ENCODE data around the gene GRIA4.

Gene GRIA4

GRCh38 chr11:105609341-105609781 lies 512 bp upstream of the GRIA4 start:
- H2BK15ac ChIP-seq (replicated peaks; ENCODE audit: low read depth) = no peak overlapping the region
- H2AK5ac ChIP-seq (ENCODE audit: low read length) = no peak overlapping the region
- no peak overlapping the region for H3K56ac ChIP-seq (ENCODE audit: low read length)
- no peak overlapping the region for H3K27ac ChIP-seq (ENCODE audit: low read depth, low read length)
- H2BK120ac ChIP-seq (ENCODE audit: low read depth, low read length) = no peak overlapping the region
- no peaks in the 10 kb centered on the region for H3K27me3 ChIP-seq (ENCODE audit: insufficient read depth, low read length, poor library complexity)
- no peak overlapping the region for H3K4me3 ChIP-seq (ENCODE audit: low read length)
- peak overlapping the region; percentile 6 for H3K4me2 ChIP-seq (ENCODE audit: low read length)
- H2BK5ac ChIP-seq (ENCODE audit: low read length) = no peak overlapping the region
- no peak overlapping the region for H3K23ac ChIP-seq (ENCODE audit: low read length)
- H3K4me1 ChIP-seq (ENCODE audit: control insufficient read depth, low read depth, low read length) = no peaks in the 10 kb centered on the region
- no peaks in the 10 kb centered on the region for H3K79me1 ChIP-seq (ENCODE audit: low read length)
- H3K79me2 ChIP-seq (ENCODE audit: control insufficient read depth, insufficient read depth, low read length) = no peaks in the 10 kb centered on the region
- no peak overlapping the region for H3K4ac ChIP-seq (ENCODE audit: low read depth, low read length)
- no peak overlapping the region for H3K18ac ChIP-seq (ENCODE audit: low read length)
- DNase-seq = peak; percentile 58
- no peaks in the 10 kb centered on the region for H3K36me3 ChIP-seq (ENCODE audit: control insufficient read depth, insufficient read depth, low read length)
- no peak overlapping the region for H4K5ac ChIP-seq (ENCODE audit: low read length)
- no peak overlapping the region for H4K8ac ChIP-seq (ENCODE audit: low read depth, low read length)
- H3K9ac ChIP-seq (ENCODE audit: low read length) = no peak overlapping the region
- no CpG with 5 or more reads among the region's 7 CpGs for WGBS (ENCODE audit: extremely low coverage, insufficient coverage, low lambda C conversion rate)

- Histone ChIP-seq H2AK5ac (ENCODE audit: low read length) (no peak overlapping the region), H3K56ac (ENCODE audit: low read length) (peak overlapping the region; percentile 54), H3K79me2 (ENCODE audit: control insufficient read depth, insufficient read depth, low read length) (no peaks in the 10 kb centered on the region), H3K4me1 (ENCODE audit: control insufficient read depth, low read depth, low read length) (no peaks in the 10 kb centered on the region), H3K27ac (ENCODE audit: low read depth, low read length) (no peak overlapping the region), H3K9ac (ENCODE audit: low read length) (peak overlapping the region; percentile 45), H2BK15ac (replicated peaks; ENCODE audit: low read depth) (no peak overlapping the region), H3K4ac (ENCODE audit: low read depth, low read length) (no peak overlapping the region), H4K8ac (ENCODE audit: low read depth, low read length) (no peak overlapping the region), H3K4me3 (ENCODE audit: low read length) (peak overlapping the region; percentile 48), H2BK5ac (ENCODE audit: low read length) (no peak overlapping the region), H3K4me2 (ENCODE audit: low read length) (peak overlapping the region; percentile 90), H3K36me3 (ENCODE audit: control insufficient read depth, insufficient read depth, low read length) (no peaks in the 10 kb centered on the region), H3K23ac (ENCODE audit: low read length) (no peak overlapping the region), H2BK120ac (ENCODE audit: low read depth, low read length) (no peak overlapping the region), H3K79me1 (ENCODE audit: low read length) (no peaks in the 10 kb centered on the region), H4K5ac (ENCODE audit: low read length) (no peak overlapping the region), H3K27me3 (ENCODE audit: insufficient read depth, low read length, poor library complexity) (no peaks in the 10 kb centered on the region), H3K18ac (ENCODE audit: low read length) (no peak overlapping the region)
- WGBS (ENCODE audit: extremely low coverage, insufficient coverage, low lambda C conversion rate) = no CpG with 5 or more reads among the region's 21 CpGs
- DNase-seq = peak; percentile 8
These were observed 1.1 kb downstream of the GRIA4 start for GRCh38 chr11:105610871-105611571.

- peak overlapping the region; percentile 38 for H3K4me2 ChIP-seq (ENCODE audit: low read length)
- no peak overlapping the region for H2BK5ac ChIP-seq (ENCODE audit: low read length)
- H3K4me3 ChIP-seq (ENCODE audit: low read length) = no peak overlapping the region
- H3K27ac ChIP-seq (ENCODE audit: low read depth, low read length) = no peak overlapping the region
- no peaks in the 10 kb centered on the region for H3K4me1 ChIP-seq (ENCODE audit: control insufficient read depth, low read depth, low read length)
- no peak overlapping the region for H3K4ac ChIP-seq (ENCODE audit: low read depth, low read length)
- H2BK15ac ChIP-seq (replicated peaks; ENCODE audit: low read depth) = no peak overlapping the region
- no peak overlapping the region for H4K8ac ChIP-seq (ENCODE audit: low read depth, low read length)
- no CpG with 5 or more reads among the region's 12 CpGs for WGBS (ENCODE audit: extremely low coverage, insufficient coverage, low lambda C conversion rate)
- no peaks in the 10 kb centered on the region for H3K27me3 ChIP-seq (ENCODE audit: insufficient read depth, low read length, poor library complexity)
- no peaks in the 10 kb centered on the region for H3K79me1 ChIP-seq (ENCODE audit: low read length)
- no peak overlapping the region for H4K5ac ChIP-seq (ENCODE audit: low read length)
- no peak overlapping the region for H3K9ac ChIP-seq (ENCODE audit: low read length)
- H2AK5ac ChIP-seq (ENCODE audit: low read length) = no peak overlapping the region
- no peaks in the 10 kb centered on the region for H3K79me2 ChIP-seq (ENCODE audit: control insufficient read depth, insufficient read depth, low read length)
- no peak overlapping the region for H3K23ac ChIP-seq (ENCODE audit: low read length)
- H2BK120ac ChIP-seq (ENCODE audit: low read depth, low read length) = no peak overlapping the region
- peak; percentile 31 for DNase-seq
- H3K18ac ChIP-seq (ENCODE audit: low read length) = no peak overlapping the region
- no peak overlapping the region for H3K56ac ChIP-seq (ENCODE audit: low read length)
- no peaks in the 10 kb centered on the region for H3K36me3 ChIP-seq (ENCODE audit: control insufficient read depth, insufficient read depth, low read length)
These were observed 1.9 kb downstream of the GRIA4 start for GRCh38 chr11:105611572-105612441.

- no peaks in the 10 kb centered on the region for H3K79me2 ChIP-seq (ENCODE audit: control insufficient read depth, insufficient read depth, low read length)
- H3K4me2 ChIP-seq (ENCODE audit: low read length) = no peak overlapping the region
- no peak overlapping the region for H2BK15ac ChIP-seq (replicated peaks; ENCODE audit: low read depth)
- no peak overlapping the region for H2BK120ac ChIP-seq (ENCODE audit: low read depth, low read length)
- no peaks in the 10 kb centered on the region for H3K27me3 ChIP-seq (ENCODE audit: insufficient read depth, low read length, poor library complexity)
- no peak overlapping the region for H3K23ac ChIP-seq (ENCODE audit: low read length)
- H3K36me3 ChIP-seq (ENCODE audit: control insufficient read depth, insufficient read depth, low read length) = no peaks in the 10 kb centered on the region
- no peak for DNase-seq
- H3K4me1 ChIP-seq (ENCODE audit: control insufficient read depth, low read depth, low read length) = no peaks in the 10 kb centered on the region
- H3K4me3 ChIP-seq (ENCODE audit: low read length) = no peak overlapping the region
- H3K79me1 ChIP-seq (ENCODE audit: low read length) = no peaks in the 10 kb centered on the region
- no peak overlapping the region for H2AK5ac ChIP-seq (ENCODE audit: low read length)
- H4K5ac ChIP-seq (ENCODE audit: low read length) = no peak overlapping the region
- no peak overlapping the region for H3K56ac ChIP-seq (ENCODE audit: low read length)
- H3K9ac ChIP-seq (ENCODE audit: low read length) = no peak overlapping the region
- no peak overlapping the region for H3K4ac ChIP-seq (ENCODE audit: low read depth, low read length)
- WGBS (ENCODE audit: extremely low coverage, insufficient coverage, low lambda C conversion rate) = no CpG with 5 or more reads among the region's 4 CpGs
- no peak overlapping the region for H3K27ac ChIP-seq (ENCODE audit: low read depth, low read length)
- no peak overlapping the region for H2BK5ac ChIP-seq (ENCODE audit: low read length)
- H4K8ac ChIP-seq (ENCODE audit: low read depth, low read length) = no peak overlapping the region
- H3K18ac ChIP-seq (ENCODE audit: low read length) = no peak overlapping the region
These were observed 2.9 kb downstream of the GRIA4 start for GRCh38 chr11:105612771-105613170.

GRCh38 chr11:105613183-105613582 lies 3.3 kb downstream of the GRIA4 start:
- H3K27me3 ChIP-seq (ENCODE audit: insufficient read depth, low read length, poor library complexity) = no peaks in the 10 kb centered on the region
- DNase-seq = no peak
- no peak overlapping the region for H3K4me3 ChIP-seq (ENCODE audit: low read length)
- H4K5ac ChIP-seq (ENCODE audit: low read length) = no peak overlapping the region
- no peak overlapping the region for H3K27ac ChIP-seq (ENCODE audit: low read depth, low read length)
- H3K79me1 ChIP-seq (ENCODE audit: low read length) = no peaks in the 10 kb centered on the region
- no peaks in the 10 kb centered on the region for H3K36me3 ChIP-seq (ENCODE audit: control insufficient read depth, insufficient read depth, low read length)
- no peak overlapping the region for H2BK5ac ChIP-seq (ENCODE audit: low read length)
- H3K79me2 ChIP-seq (ENCODE audit: control insufficient read depth, insufficient read depth, low read length) = no peaks in the 10 kb centered on the region
- no peak overlapping the region for H2BK15ac ChIP-seq (replicated peaks; ENCODE audit: low read depth)
- no peaks in the 10 kb centered on the region for H3K4me1 ChIP-seq (ENCODE audit: control insufficient read depth, low read depth, low read length)
- no peak overlapping the region for H3K18ac ChIP-seq (ENCODE audit: low read length)
- H3K4me2 ChIP-seq (ENCODE audit: low read length) = no peak overlapping the region
- H3K56ac ChIP-seq (ENCODE audit: low read length) = no peak overlapping the region
- H2AK5ac ChIP-seq (ENCODE audit: low read length) = no peak overlapping the region
- no peak overlapping the region for H2BK120ac ChIP-seq (ENCODE audit: low read depth, low read length)
- no peak overlapping the region for H3K9ac ChIP-seq (ENCODE audit: low read length)
- H3K4ac ChIP-seq (ENCODE audit: low read depth, low read length) = no peak overlapping the region
- no peak overlapping the region for H3K23ac ChIP-seq (ENCODE audit: low read length)
- no peak overlapping the region for H4K8ac ChIP-seq (ENCODE audit: low read depth, low read length)

Measured in mesendoderm (in vitro differentiated cells).